Hematopoietic multipotent progenitor cell treated with erythropoietin and hydrocortisone succinate and interleukin-3 and kit ligand, for 8 days (in vitro differentiated cells): ENCODE measurements around the gene SLC39A11.
"Not testable (repeated sequence)": the region's sequence is repeated elsewhere in the genome, so short reads cannot be mapped to it uniquely, and the experiment has no call there.

Source experiments
- DNase-seq: peaks from one replicate; pipeline ENCODE4 v3.0.0-alpha.2; 2015

The SLC39A11 gene

DNA sequence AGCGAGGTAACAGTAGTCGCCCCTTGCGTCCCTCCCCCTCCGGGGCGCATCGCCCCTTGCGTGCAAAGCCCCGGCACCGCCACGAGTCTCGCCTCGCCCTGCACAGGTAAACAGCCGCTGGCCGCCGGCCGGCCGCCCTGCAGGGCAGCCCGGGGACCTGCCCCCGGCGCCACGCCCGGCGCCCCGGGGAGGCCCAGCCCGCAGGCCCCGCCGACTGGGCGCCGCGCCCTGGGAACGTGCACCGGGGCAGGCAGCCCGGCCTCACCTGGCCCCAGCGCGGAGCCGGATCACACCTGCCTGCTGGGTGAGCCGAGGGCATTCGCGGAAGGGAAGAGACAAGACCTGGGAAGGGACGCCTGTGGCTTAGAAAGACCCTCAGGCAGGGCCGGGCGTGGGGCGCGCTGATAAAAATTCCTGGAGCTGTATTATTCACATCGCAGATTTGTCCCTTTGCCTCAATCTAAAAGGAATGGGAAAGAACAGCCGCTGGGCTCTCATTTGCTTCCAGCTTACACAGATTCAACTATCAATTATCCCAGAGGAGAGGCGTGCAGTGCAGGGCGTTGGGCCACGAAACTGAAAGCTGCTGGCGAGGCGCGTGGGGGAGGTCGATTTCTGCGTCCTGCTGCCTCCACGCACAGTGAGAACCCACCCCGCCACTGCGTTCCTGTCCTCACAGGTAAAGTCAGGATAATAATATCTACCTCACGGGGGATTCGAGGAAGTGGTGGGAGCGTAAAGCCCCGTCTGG lies 451.9 kb downstream of the SLC39A11 start:
- DNase-seq = no peak

DNA sequence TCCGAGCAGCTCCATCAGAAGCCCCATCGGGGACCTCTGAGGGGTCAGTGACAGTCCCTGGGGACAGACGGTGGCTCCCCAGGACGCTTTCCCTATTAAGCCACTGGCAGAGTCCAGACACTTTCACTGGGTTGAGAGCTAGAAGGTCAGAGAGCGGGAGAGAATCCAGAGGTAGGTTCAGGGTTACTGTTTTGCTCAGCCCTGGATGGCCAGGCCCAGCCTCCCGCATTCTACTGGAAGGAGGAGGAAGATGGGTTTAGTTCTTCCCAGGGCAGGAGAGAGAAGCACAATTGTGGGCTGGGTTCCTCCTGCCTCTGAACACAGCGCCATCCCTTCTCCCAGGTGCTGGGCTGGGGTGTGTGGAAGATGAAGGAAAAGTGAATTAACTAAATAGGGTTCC lies 452.8 kb downstream of the SLC39A11 start:
- DNase-seq = no peak

DNA sequence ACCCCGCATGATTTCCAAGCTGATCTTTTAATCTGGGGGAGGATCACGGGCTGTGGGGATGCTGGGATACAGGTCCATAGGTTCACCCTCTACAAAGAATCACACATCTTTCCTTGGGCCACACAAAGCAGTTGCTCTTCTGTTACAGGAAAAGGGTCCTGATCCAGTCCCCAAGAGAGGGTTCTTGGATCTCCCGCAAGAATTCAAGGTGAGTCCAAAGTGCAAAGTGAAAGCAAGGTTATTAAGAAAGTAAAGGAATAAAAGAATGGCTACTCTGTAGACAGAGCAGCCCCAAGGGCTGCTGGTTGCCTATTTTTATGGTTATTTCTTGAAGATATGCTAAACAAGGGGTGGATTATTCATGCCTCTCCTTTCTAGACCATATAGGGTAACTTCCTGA lies 453.6 kb downstream of the SLC39A11 start:
- not testable (repeated sequence) for DNase-seq

DNA sequence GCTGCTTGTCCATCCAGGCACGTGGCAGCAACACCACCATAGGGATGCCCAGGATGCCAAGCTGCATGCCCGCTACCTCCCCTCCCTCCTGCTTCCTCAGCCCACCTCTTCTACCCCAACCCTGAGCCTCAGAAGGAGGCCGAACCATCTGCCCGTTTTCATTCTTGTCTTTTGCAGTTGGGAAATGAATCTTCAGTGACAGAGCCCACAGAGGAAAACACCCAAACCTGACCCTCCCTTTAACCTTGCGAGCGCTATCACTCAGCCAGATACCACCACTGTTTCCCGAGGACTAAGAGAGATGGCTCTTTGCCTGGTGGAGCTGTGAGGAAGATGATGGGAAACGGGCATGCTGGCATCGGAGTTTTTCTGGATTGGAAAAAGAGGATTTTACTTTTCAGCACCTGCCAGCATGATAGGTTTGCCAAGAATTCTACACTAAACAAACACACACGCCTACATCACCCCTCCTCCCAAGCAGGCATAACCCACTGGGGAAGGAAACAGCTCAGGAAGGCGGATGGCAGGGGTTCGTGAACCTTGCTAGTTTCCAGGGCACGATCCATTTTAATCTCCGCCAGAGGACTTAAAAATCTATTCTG lies 457.4 kb downstream of the SLC39A11 start:
- no peak for DNase-seq

DNA sequence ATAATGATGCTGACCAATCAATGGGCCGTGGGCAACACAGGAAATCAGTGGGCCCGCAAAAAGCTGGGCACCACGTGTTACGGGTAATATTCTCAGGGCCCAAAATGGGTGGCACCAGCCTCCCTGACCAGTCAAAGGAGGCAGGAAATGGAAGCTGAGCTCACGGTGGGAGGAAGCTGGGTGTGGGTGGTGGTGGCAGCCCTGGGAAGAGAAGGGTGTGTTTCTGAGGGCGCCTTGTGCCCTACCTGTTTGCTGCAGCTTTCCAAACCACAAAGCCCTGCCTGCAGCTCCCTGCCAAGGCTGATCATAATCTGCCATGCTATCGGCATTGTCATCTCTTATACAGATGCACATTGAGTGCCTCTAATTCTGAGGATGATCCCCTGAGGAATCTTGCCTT lies 457.9 kb downstream of the SLC39A11 start:
- DNase-seq = no peak

DNA sequence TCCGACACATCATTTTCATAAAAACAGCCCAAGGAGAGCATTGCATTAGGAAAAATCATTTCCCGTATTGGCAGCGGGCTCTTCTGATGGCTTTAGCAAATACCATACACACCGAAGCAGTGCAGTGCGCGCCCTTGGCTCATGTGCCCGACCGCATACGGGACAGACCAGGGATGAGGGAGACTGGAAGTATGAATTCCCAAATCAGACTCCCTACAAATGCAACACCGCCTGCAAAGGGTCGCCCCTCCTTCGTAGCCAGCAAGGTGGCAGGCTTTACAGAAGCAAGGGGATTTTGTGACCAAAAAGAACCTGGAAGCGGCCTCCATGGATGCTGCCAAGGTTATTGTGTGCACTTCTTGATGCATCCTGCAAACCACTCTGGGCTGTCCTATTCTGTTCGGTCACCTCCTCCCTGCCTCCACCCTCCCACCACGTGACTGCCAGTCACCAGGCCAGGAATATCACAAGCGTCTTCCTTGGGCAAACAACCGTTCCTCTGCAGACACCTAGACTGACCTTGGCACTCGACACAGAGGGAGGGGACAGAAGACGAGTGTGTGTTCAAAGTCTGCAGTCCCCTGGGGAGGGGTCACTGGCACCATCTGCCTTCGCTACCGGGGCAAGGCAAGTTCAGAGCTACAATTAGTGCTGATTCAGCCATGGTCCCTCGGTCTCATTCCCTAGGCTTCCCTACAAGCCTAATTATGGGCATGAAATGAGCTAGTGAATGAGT lies 460.4 kb downstream of the SLC39A11 start:
- DNase-seq = no peak

DNA sequence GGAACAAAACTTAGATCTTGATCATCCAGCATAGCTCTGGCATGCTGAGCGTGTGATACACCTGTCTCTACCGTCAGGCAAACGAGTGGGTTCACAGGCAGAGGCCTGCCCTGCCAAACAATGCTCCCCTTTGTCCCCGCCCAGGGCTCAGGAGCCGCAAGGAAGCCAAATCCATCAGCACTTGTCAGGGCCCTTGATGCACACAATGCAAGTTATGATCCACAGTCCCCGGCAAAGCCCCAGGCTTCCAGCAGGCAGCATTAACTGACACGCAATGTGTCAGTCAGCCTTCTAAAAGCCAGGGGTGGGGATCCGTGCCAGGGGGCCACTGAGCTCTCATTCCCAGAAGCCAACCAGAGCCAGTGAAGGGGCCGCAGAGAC lies 460.9 kb downstream of the SLC39A11 start:
- DNase-seq = no peak

DNA sequence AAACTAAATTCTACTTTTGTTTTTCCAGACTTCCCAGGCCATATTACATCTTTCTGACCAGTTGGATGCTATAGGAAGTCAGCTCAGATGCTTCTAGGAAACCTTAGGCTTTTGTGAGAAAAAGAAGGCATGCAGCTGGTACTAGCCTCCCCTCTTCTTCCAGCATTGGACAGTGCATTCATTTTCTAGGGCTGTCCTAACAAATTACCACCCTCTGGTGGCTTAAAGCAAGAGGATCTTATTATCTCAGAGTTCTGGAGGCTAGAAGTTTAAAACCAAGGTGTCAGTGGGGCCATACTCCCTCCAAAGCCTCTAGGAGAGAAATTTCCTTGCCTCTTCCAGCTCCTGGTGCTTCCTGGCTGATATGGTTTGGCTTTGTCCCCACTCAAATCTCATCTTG lies 467.8 kb downstream of the SLC39A11 start:
- no peak for DNase-seq

DNA sequence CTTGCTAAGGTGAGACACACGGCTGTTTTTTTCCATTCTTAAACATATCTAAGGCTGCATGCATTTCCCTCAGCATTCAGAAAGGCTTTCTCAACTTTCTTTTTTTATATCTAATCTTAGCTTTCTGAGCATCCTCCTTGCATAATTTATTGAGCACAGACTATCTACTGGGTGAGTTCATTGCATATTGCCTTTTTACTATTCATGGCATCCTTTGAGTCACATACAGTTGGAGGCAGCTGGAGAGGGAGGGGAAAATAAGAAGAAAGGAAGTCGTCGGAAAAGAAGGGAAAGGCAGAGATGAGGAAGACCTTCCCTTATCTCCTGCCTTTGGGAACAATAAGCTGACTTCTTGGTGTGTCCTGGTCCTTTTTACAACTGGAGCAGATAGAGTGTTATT lies 468.3 kb downstream of the SLC39A11 start:
- no peak for DNase-seq

DNA sequence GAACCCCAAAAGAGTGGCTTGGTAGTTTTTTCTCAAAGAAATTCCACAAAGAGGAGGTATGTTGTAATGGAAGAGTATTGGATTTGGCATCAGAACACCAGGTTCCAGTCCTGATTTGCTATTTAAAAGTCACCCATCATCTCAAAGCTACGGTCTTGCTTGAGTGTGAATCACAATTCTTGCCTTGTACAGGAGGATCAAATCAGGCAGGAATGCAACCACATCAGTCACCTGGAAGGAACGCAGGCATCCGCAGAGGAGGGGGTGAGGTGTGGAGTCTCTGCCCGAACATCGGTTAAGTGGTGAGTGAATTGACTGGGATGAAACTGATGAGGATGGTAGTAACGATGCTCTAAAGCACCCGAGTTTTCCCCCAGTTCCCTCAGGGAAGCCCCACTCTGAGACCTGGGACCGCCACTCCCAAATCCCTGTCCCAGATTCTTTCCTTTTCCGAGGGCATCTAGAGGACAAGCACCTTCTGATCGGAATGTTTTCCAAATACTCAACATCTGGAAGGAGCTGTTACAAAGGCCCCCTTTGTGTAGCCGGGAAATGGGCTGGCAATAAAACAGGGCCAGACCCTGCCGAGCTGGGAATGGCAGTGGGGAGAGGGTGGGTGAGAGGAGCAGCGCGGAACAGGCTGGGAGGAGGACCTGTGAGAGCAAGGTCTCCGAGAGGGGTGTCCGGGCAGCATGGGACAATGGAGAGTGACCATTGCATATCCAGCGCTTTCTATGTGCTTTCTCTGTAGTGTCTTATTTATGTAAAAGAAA lies 469.6 kb downstream of the SLC39A11 start:
- DNase-seq = no peak

DNA sequence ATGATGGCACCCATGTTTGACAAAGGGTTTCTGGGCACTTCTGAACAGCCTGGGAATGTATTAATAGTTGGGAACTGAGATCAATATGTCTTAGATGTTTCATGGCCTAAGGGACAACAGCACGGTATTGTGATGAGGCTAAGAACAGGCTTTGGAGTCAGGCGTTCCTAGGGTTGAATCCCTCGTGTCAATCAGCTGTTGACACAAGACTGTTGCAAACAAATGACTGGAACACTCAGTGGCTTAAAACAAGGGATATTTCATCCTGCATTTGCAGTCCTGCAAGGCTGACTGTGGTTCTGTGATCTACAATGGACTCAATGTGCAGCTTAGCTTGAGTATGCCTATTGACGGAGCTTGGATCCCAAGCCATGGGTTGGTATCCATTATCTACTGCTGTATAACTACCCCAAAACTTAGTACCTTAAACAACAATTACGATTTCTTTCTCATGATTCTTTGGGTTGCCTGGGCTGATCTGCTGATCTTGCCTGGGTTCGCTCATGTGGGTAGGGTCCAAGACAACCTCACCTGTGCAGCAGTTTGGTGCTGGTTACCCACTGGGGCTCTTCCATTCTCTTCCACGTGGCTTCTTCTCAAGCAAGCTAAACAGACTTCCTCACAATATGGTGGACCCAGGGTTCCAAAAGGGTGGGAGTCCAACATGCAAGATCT lies 472.4 kb downstream of the SLC39A11 start:
- no peak for DNase-seq

DNA sequence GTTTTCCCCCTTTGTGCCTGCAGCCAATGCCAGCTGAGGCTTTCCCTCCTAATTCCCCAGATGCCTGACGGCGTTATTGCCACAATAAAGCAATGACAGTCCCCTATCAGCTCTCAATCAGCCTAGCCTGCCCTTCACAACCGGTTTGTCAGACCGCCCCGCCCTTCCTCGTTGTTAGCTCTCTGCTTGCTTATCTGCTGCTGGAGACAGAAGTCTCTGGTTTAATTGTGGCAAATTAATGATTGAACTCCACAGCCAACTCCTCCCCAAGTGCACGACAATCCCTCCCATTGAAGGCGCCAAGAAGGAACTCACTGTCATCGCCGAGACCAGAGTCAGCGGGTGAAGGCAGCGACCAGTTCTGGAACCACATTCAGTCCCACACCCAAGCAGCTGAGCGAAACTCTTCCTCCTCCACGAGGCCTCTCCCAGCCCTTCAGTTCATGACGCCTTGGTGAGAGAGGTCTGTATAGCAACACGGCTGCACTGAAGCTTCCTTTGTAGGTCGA lies 474.4 kb downstream of the SLC39A11 start:
- peak; percentile 84 for DNase-seq

DNA sequence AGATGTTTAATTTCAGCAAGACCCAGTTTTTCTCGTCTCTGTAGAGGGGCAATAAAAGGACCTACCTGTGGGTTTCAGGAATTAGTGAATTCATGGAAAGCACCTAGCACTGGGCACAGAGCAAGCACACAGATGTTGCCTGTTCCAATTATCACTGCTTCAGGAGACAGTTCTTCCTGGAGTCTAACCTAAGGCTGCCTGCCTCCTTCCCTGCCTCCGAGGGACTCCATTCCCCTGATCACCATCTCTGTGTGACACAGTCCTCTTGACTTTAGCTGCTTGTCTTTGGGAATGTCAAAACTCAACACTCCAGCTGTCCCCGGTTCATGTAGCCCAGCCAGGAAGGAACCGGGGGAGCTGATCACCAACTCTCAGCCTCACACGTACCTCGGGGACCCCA lies 474.9 kb downstream of the SLC39A11 start:
- no peak for DNase-seq

DNA sequence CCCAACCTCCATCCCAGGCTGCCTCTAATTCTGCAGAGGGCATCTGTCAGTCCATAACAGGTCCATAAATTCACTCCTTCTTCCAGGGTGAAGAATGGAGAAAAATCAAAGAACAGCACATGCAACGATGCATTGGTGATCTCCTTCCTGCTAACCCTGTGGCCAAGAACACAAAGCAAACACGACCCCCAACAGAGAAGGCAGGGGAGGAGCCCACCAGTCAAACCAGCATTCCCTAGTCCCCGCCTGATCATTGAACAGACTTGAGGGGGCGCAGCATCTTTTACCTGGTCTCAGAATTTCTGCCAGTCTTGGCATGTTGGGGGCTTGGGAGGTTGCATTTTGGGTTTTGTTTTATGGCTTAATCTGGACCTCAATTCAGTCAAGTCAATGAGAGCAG lies 476.0 kb downstream of the SLC39A11 start:
- DNase-seq = no peak

DNA sequence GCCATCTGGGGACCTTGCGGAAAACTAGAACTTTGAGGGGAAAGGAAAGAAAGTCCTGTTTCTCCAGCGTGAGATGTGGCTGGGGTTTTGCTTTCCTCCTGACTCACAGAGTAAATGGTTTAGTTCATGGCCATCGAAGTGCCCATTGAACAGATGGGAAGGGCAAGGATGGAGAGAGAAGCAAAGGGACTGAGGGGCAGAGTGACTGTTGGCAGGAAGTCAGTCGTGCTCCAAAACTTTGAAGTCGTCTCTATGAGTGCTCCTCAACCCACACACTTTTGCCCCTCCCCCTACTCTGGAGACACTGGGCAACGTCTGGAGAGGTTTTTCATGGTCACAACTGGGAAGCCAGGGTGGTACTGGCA lies 476.9 kb downstream of the SLC39A11 start:
- no peak for DNase-seq

DNA sequence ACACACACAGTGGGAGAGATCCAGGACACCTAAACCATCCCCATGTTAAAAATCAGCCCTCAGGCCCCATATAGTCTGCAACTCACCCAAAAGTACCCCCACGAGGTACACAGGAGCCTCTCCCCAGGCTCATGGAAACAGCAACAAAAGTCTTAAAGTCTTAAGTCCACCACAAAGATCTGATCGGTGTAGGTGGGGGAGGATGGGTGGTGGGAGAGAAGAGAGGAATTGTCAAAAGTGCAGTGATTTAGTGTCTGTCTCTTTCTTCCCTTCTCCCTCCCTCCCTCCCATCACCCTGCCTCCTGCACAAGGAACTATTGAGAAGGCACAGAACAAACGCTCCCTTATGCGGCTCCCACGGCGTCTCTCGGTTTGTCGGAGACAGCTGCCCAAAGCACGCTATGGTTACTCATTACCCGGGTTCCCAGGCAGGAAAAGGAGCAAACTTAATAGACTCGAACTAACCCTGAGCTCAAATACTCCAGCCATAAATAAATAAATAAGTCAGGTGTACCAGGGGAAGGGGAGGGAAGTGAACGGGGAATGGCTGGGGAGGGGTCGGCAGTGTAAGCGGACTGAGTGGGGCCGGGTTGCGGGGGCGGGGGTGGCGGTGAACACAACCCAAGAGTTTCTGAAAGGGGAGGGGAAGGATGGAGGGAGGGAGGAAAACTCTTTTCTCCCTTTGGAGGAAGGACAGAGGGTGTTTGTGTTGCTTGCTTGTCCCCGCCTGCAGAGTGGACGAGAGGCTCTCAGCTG lies 477.4 kb downstream of the SLC39A11 start:
- no peak for DNase-seq

DNA sequence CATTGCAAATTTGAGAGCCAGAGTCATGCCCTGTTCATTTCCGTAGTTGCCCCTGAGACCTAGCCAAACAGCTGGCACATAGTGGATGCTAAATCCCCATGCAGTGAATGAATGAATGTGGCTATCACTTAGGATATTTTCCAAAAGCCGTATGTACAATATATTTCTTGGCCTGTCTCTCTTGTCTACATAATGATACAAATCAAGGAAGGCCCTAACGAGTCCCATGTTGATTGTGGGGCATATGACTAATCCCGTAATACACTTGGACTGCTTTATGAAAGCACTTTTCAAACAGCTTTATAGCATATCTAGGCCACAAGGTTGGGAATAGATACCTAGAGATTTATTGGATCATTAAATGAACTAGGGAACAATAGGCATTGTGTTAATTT lies 478.0 kb downstream of the SLC39A11 start:
- DNase-seq = no peak

DNA sequence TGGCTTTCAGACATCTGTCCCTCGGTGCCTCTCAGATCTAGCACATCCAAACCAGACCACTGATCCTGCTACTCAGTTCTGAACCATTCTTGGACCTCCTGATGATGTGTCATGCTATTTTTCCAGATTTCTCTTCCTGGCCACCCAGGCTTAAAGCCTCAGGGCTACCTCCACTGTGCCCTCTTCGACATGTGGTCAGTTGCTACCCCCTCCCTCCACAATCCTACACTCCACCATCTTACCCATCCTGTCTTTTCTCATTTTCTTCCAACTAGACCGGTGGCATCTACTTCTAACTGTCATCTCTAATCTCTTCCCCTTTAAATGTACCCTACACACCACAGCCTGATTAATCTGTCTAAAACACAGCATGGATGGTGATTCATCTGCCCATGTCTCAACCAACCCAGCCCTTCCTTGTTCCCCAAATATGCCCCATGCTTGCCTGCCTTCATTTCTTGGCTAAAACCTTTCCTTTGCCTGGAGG lies 478.6 kb downstream of the SLC39A11 start:
- peak; percentile 61 for DNase-seq

DNA sequence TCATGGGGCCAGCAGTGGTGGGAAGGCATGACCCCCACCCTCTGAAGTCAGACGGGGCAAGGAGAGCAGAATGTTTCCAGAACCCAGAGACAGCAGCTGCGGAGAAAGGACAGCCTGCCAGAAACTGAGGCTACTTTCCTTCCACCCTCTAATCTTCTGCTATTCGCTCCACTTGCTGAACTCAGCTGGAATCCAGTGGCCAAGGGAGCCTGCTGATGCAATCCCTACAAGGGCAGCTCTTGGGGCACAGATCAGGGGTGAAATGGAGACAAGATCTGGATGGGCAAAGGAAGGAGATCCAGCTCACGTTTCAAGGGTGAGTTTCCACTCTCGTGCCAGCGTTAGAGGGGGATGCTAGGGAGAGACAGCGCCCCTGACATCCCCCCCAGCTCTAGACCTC lies 479.1 kb downstream of the SLC39A11 start:
- DNase-seq = no peak

DNA sequence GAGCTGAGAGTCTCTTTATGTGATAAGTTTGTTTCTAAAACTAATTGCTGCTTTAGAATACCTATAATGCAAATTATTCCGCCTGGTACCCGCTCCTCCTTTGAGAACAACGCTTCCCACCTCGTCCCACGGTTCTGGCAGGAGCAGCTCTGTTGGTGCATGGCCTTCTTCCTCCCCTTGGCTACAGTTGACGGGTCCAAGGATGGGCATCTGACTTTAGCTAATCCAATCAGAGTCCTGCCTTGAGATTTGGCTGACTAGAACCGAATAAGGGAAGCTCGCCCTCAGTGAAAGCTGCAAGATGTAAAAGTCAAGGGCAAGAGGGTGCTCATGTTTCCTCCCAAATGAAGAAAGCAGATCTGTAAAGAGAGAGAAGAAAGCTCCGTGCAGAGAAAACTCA lies 481.3 kb downstream of the SLC39A11 start:
- no peak for DNase-seq

DNA sequence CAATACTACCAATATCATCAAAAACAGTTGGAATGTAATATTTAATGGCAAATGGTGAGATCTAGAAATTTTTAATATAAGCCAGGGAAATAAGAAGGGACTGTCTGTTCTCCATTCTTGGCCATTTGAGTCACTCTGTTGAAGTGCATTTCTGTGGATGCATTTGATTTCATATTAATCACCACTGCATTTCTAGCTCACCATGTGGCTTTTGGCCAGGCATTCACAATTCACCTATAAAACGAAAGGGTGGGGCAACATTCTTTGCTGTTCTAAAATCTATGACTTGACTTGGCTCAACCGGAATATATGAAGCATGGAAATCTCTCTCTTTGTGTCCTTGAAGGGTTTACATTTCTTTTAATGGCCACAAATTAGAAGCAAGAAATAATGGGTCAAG lies 483.0 kb downstream of the SLC39A11 start:
- no peak for DNase-seq

DNA sequence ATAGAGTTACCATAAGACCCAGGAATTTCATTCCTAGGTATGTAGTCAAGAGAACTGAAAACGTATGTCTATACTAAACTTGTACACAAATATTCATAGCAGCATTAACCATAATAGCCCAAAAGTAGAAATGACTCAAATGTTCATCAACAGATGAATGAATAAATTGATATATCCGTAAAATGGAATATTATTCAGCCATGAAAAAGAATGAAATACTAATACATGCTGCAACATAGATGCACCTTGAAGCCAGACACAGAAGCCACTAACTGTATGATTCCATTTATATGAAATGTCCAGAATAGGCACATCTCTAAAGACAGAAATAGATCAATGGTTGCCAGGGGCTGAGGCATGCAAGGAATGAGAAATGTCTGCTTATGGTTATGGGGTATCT lies 484.1 kb downstream of the SLC39A11 start:
- DNase-seq = no peak
